ENCODE measurements around the gene PTPRM. TPM values are rescaled to one million over a fixed set of nuclear protein-coding genes. Genes with fewer than 3 reads are reported as not detected.

Gene PTPRM
- polyA plus RNA-seq, 1 donor: 85.4 TPM

- no peak for DNase-seq (ENCODE audit: low read depth)
Measured at GRCh38 chr18:7567474-7568425, 634 bp downstream of the PTPRM start.

GRCh38 chr18:7568426-7568825, 1.3 kb downstream of the PTPRM start:
- no peak for DNase-seq (ENCODE audit: low read depth)

- no peak for DNase-seq (ENCODE audit: low read depth)
Measured at GRCh38 chr18:7571626-7572025, 4.5 kb downstream of the PTPRM start.

GRCh38 chr18:7572822-7573221, 5.7 kb downstream of the PTPRM start:
- DNase-seq (ENCODE audit: low read depth): no peak

- DNase-seq (ENCODE audit: low read depth): no peak
Measured at GRCh38 chr18:7575465-7576028, 8.4 kb downstream of the PTPRM start.

GRCh38 chr18:7576077-7576476, 9.0 kb downstream of the PTPRM start:
- no peak for DNase-seq (ENCODE audit: low read depth)

- no peak for DNase-seq (ENCODE audit: low read depth)
Measured at GRCh38 chr18:7576685-7577084, 9.6 kb downstream of the PTPRM start.

GRCh38 chr18:7577706-7578105, 10.6 kb downstream of the PTPRM start:
- no peak for DNase-seq (ENCODE audit: low read depth)

- DNase-seq (ENCODE audit: low read depth): no peak
Measured at GRCh38 chr18:7579176-7579917, 12.2 kb downstream of the PTPRM start.

GRCh38 chr18:7579918-7580542, 12.9 kb downstream of the PTPRM start:
- no peak for DNase-seq (ENCODE audit: low read depth)

GRCh38 chr18:7584646-7585275, 17.6 kb downstream of the PTPRM start:
- DNase-seq (ENCODE audit: low read depth): no peak

- DNase-seq (ENCODE audit: low read depth): no peak
Measured at GRCh38 chr18:7585276-7585670, 18.2 kb downstream of the PTPRM start.

GRCh38 chr18:7586379-7586778, 19.3 kb downstream of the PTPRM start:
- DNase-seq (ENCODE audit: low read depth): no peak

- DNase-seq (ENCODE audit: low read depth): no peak
Measured at GRCh38 chr18:7590826-7591560, 23.9 kb downstream of the PTPRM start.

- no peak for DNase-seq (ENCODE audit: low read depth)
Measured at GRCh38 chr18:7592305-7593071, 25.4 kb downstream of the PTPRM start.

- no peak for DNase-seq (ENCODE audit: low read depth)
Measured at GRCh38 chr18:7593218-7593819, 26.2 kb downstream of the PTPRM start.

GRCh38 chr18:7596147-7596546, 29.0 kb downstream of the PTPRM start:
- DNase-seq (ENCODE audit: low read depth): no peak

- DNase-seq (ENCODE audit: low read depth): no peak
Measured at GRCh38 chr18:7597500-7597899, 30.4 kb downstream of the PTPRM start.

- DNase-seq (ENCODE audit: low read depth): no peak
Measured at GRCh38 chr18:7598167-7599047, 31.3 kb downstream of the PTPRM start.

All from forelimb muscle (tissue), 1 donor.